Cardiac fibroblast (primary cell): Measurements from ENCODE around the gene SLC39A10.
A peak's percentile ranks its signal among the peaks of the same experiment; 100 is the strongest.

Experiments
- DNase-seq, 2 donors: peaks; one replicate each; pipeline versions ENCODE4 v3.0.0 to v3.0.0-alpha.2; 2010; ENCODE audit warnings: low read depth in 2 of 2
- H3K4me3 ChIP-seq, 2 donors: replicated peaks in 1 of 2; 1 replicate in 1 of 2; 2 replicates in 1 of 2; pipeline ENCODE4 v1.5.1; 2011; ENCODE audit warnings: low read depth in 2 of 2, low read length in 2 of 2, mild to moderate bottlenecking in 2 of 2, moderate library complexity in 1 of 2
- CTCF ChIP-seq: IDR thresholded peaks from one replicate; pipeline ENCODE4 v1.5.1; 2011; ENCODE audit warnings: low read depth, mild to moderate bottlenecking, low read length, inconsistent platforms

SLC39A10 gene

DNA sequence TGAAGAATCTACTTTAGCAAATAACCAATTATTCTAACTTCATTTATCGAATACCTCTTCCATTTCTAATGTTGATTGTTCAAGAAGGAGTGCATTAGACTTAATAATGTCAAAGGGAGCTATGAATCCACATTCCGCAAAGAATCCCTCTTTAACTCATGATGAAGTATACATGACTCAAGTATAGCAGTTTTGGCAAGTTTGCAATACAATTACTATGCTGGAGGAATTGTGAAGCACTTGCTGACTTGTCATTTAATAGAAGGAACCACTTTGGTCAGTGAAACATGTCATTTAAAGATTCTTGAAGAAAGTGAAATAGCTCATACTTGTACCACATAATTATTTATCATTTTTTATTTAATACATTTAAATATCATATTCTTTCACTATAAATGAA is 125.1 kb downstream of the SLC39A10 start:
- peak in 1 of 2 donors; percentile 14 for DNase-seq
- no peak overlapping the region for H3K4me3 ChIP-seq
- no peak for TF ChIP-seq CTCF
